Vagina (tissue), 2 donors: ENCODE data around the gene INTS1. TPM values are rescaled to one million over a fixed set of nuclear protein-coding genes. Genes with fewer than 3 reads are reported as not detected.
A peak's percentile ranks its signal among the peaks of the same experiment; 100 is the strongest.

Experiments
- DNase-seq, 2 donors: peaks; one replicate each; pipeline ENCODE4 v3.0.0-alpha.2; 2017; ENCODE audit errors: extremely low spot score in 2 of 2
- H3K27ac ChIP-seq: fragments of 200-600 bp; sonication (generic); one replicate; pipeline ENCODE4 v1.5.1; 2019
- H3K27me3 ChIP-seq: fragments of 200-600 bp; sonication (generic); one replicate; pipeline ENCODE4 v1.5.1; 2019
- H3K36me3 ChIP-seq, 2 donors: fragments of 200-600 bp; sonication (generic); one replicate each; pipeline ENCODE4 v1.5.1; 2017 to 2019
- H3K4me1 ChIP-seq: fragments of 200-600 bp; sonication (generic); one replicate; pipeline ENCODE4 v1.5.1; 2019
- H3K4me3 ChIP-seq, 2 donors: fragments of 200-600 bp; sonication (generic); 1 replicate in 1 of 2; 2 replicates in 1 of 2; pipeline ENCODE4 v1.5.1; 2016 to 2019
- H3K9me3 ChIP-seq: fragments of 200-600 bp; sonication (generic); one replicate; pipeline ENCODE4 v1.5.1; 2019
- POLR2A ChIP-seq, 2 donors: fragments of 450-650 bp; IDR thresholded peaks; one replicate each; pipeline ENCODE4 v1.6.1; 2017; ENCODE audit warnings: antibody characterized with exemption in 2 of 2, mild to moderate bottlenecking in 2 of 2, moderate library complexity in 2 of 2
- POLR2AphosphoS5 ChIP-seq, 2 donors: sonication (generic); formaldehyde crosslinking; IDR thresholded peaks; one replicate each; pipeline ENCODE4 v1.9.0; 2017; ENCODE audit warnings: antibody characterized with exemption in 2 of 2, mild to moderate bottlenecking in 2 of 2, low read depth in 1 of 2; ENCODE audit not compliant: insufficient read depth in 1 of 2
- intact Hi-C: fragments of 100-400 bp; cut with DNase I; formaldehyde crosslinking; loops from one replicate; pipeline ENCODE4 v1.15.1; 2023
- total RNA-seq: library from RNA; depleted of rRNA; stranded (reverse); fragments of >200 nt; gene quantifications from one replicate; pipeline ENCODE4 v1.2.3, GENCODE V29; 2016
- TF ChIP-seq, protein P1 (sequence below), 3 experiments: fragments of 450-650 bp in 2 of 3; fragments of 200-600 bp in 1 of 3; sonication (generic) in 1 of 3; IDR thresholded peaks; one replicate each; pipeline ENCODE4 v1.5.1; 2017 to 2019; ENCODE audit warnings: antibody characterized with exemption in 3 of 3, mild to moderate bottlenecking in 2 of 3, moderate library complexity in 2 of 3

The INTS1 gene, protein sequence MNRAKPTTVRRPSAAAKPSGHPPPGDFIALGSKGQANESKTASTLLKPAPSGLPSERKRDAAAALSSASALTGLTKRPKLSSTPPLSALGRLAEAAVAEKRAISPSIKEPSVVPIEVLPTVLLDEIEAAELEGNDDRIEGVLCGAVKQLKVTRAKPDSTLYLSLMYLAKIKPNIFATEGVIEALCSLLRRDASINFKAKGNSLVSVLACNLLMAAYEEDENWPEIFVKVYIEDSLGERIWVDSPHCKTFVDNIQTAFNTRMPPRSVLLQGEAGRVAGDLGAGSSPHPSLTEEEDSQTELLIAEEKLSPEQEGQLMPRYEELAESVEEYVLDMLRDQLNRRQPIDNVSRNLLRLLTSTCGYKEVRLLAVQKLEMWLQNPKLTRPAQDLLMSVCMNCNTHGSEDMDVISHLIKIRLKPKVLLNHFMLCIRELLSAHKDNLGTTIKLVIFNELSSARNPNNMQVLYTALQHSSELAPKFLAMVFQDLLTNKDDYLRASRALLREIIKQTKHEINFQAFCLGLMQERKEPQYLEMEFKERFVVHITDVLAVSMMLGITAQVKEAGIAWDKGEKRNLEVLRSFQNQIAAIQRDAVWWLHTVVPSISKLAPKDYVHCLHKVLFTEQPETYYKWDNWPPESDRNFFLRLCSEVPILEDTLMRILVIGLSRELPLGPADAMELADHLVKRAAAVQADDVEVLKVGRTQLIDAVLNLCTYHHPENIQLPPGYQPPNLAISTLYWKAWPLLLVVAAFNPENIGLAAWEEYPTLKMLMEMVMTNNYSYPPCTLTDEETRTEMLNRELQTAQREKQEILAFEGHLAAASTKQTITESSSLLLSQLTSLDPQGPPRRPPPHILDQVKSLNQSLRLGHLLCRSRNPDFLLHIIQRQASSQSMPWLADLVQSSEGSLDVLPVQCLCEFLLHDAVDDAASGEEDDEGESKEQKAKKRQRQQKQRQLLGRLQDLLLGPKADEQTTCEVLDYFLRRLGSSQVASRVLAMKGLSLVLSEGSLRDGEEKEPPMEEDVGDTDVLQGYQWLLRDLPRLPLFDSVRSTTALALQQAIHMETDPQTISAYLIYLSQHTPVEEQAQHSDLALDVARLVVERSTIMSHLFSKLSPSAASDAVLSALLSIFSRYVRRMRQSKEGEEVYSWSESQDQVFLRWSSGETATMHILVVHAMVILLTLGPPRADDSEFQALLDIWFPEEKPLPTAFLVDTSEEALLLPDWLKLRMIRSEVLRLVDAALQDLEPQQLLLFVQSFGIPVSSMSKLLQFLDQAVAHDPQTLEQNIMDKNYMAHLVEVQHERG (N-terminal part only)
- total RNA-seq: 67.3 TPM

DNA sequence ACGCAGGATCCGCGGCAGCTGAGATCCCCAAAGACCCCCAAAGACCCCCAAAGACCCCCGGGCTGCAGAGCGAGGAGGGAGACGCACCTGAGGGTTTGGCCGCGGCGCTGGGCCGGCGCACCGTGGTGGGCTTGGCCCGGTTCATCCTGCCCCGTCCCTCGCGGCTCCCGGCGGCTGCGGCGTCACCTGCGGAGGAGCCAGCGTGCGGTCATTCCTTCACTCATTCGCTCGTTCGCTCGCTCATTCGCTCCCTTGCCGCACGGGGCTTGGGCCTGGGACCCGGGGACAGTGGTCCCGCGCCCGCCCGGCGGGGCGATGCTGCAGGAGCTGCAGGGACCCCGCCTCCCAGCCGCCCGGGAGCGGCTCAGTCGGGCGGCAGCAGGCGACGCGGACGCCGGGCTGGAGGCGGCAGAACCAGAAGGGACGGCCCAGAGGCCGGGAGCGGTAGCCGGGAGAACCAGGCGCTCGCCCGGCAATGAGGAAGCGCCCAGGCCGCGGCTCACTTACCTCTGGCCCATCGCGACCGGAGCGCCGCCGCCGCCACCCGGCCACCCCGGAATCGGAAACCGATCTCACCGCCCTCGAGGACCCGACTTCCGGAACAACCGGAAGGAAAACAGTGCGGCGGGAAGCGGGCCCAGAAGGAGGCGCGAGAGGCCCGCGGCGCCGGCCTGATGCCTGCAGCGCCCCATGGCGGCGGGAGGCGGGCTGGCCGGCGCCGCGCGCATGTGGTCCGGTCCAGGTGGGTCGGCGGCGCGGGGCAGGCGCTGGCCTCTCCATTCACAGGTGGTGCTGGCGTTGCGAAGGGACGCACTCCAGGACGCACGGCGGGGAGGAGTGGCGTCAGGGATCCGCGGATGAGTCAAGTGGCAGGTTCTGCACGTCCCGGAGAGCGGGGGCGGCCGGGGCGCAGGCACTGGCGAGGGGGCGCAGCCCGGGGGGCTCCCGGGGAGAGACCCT is at the start of gene INTS1:
TSS of gene INTS1 (minus strand) at position 574 of the 960 bp plus-strand sequence. CDS start at position 145, 429 bp downstream.
- Histone ChIP-seq H3K4me1 (peaks cover 26% of the 10 kb centered on the region), H3K4me3 (peak within 1 kb of the TSS; percentile 82 to 84), H3K9me3 (no peaks in the 10 kb centered on the region), H3K27ac (peak within 1 kb of the TSS; percentile 37), H3K36me3 (peaks cover 0 to 34% of the 10 kb centered on the region in 2 donors), H3K27me3 (no peaks in the 10 kb centered on the region)
- TF ChIP-seq POLR2AphosphoS5 (IDR thresholded peaks at IDR 0.05; ENCODE audit: insufficient read depth in 1 of 2, low read depth in 1 of 2) (peak; percentile 67 to 93), POLR2A (IDR thresholded peaks at IDR 0.05) (no peak)
- TF ChIP-seq, protein P1, sequence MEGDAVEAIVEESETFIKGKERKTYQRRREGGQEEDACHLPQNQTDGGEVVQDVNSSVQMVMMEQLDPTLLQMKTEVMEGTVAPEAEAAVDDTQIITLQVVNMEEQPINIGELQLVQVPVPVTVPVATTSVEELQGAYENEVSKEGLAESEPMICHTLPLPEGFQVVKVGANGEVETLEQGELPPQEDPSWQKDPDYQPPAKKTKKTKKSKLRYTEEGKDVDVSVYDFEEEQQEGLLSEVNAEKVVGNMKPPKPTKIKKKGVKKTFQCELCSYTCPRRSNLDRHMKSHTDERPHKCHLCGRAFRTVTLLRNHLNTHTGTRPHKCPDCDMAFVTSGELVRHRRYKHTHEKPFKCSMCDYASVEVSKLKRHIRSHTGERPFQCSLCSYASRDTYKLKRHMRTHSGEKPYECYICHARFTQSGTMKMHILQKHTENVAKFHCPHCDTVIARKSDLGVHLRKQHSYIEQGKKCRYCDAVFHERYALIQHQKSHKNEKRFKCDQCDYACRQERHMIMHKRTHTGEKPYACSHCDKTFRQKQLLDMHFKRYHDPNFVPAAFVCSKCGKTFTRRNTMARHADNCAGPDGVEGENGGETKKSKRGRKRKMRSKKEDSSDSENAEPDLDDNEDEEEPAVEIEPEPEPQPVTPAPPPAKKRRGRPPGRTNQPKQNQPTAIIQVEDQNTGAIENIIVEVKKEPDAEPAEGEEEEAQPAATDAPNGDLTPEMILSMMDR (IDR thresholded peaks at IDR 0.05): peak; percentile 87 to 95 (median 92)
- intact Hi-C loops: loop anchor here (10.0 kb wide), 1 partner anchor 61 kb away; no protein-coding TSS in a partner anchor
- DNase-seq: no peak

DNA sequence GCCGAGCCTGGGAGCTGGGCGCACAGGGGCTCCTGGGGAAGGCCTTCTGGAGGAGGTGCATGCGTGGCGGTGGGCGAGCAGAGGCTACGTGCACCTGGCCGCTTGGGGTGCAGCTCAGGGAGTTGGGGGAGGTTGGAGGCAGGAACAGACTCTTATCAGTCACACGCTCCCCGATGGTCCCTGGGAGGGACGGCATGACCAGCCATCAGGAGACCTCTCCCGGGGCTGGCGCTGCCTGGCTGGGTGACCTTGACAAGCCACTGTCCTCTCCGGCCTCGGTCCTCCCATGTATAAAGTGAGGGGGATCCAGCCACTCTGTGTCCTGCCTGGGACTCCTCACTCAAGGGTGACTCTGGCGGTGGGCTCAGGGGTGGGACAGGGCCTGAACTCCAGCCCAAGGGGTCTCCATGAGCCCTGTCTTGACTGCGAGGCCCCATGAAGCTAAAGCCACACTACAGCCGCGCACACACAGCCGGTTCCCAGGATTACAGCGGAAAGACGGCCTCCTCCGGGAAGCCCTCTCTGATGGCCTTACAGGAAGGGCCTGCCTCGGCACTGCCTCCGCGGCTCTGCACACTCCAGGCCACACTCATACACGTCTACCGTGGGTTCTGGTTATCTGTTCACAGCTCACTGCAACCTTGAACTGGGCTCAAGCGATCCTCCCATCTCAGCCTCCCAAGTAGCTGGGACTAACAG is 49.5 kb upstream of the INTS1 start:
- Histone ChIP-seq H3K36me3 (no peaks in the 10 kb centered on the region), H3K4me1 (peaks cover 22% of the 10 kb centered on the region), H3K4me3 (no peak overlapping the region), H3K27me3 (no peaks in the 10 kb centered on the region), H3K9me3 (no peaks in the 10 kb centered on the region), H3K27ac (no peak overlapping the region)
- no peak for DNase-seq
- TF ChIP-seq POLR2AphosphoS5 (IDR thresholded peaks at IDR 0.05; ENCODE audit: insufficient read depth in 1 of 2, low read depth in 1 of 2): no peak
- no peak for TF ChIP-seq POLR2A (IDR thresholded peaks at IDR 0.05)
- TF ChIP-seq, protein P1 (IDR thresholded peaks at IDR 0.05): no peak
- intact Hi-C loops: no loop called here

DNA sequence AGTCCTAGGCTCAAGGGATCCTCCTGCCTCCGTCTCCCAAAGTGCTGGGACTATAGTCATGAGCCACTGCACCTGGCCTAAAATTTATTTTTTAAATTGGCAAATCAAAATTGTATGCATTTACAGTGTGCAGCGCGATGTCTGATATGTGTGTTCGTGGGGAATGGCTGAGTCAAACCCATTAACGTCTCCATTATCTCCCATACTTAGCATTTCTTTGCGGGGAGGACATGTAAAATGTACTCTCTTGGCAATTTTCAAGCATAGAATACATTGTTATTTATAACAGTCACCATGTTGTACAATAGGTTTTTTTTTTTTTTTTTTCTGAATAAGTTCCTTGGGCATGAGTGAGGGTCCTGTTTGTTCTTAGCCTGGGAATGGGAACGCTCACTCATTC is 48.0 kb upstream of the INTS1 start:
- no peak for DNase-seq
- intact Hi-C loops: no loop called here
- Histone ChIP-seq H3K36me3 (no peaks in the 10 kb centered on the region), H3K27ac (no peak overlapping the region), H3K4me3 (no peak overlapping the region), H3K9me3 (no peaks in the 10 kb centered on the region), H3K27me3 (no peaks in the 10 kb centered on the region), H3K4me1 (peaks cover 16% of the 10 kb centered on the region)
- no peak for TF ChIP-seq POLR2AphosphoS5 (IDR thresholded peaks at IDR 0.05; ENCODE audit: insufficient read depth in 1 of 2, low read depth in 1 of 2)
- TF ChIP-seq, protein P1 (IDR thresholded peaks at IDR 0.05): no peak
- TF ChIP-seq POLR2A (IDR thresholded peaks at IDR 0.05): no peak

DNA sequence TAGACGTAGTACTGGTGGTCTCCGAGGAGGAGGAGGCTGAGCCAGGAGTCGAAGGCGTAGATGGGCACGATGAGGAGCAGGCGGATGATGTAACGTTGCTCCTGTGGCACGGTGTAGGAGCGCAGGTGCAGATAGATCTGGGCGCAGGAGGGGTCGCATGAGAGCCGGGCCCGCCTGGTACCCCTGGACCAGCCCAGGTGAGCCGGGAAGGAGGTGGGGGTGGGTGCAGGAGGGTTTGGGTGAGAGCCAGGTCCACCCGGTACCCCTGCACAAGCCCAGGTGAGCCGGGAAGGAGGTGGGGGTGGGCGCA is 46.6 kb upstream of the INTS1 start:
- H3K27ac ChIP-seq: no peak overlapping the region
- H3K9me3 ChIP-seq: no peaks in the 10 kb centered on the region
- no peaks in the 10 kb centered on the region for H3K27me3 ChIP-seq
- TF ChIP-seq POLR2A (IDR thresholded peaks at IDR 0.05) (no peak), POLR2AphosphoS5 (IDR thresholded peaks at IDR 0.05; ENCODE audit: insufficient read depth in 1 of 2, low read depth in 1 of 2) (no peak)
- TF ChIP-seq, protein P1 (IDR thresholded peaks at IDR 0.05): no peak
- H3K4me3 ChIP-seq: no peak overlapping the region
- H3K4me1 ChIP-seq: peaks cover 9% of the 10 kb centered on the region
- no peaks in the 10 kb centered on the region for H3K36me3 ChIP-seq
- DNase-seq: no peak
- intact Hi-C loops: no loop called here
